Tibial nerve (tissue), 4 donors: ENCODE measurements around the gene LGALS14. TPM values are rescaled to one million over a fixed set of nuclear protein-coding genes. Genes with fewer than 3 reads are reported as not detected.

Experiments used
- DNase-seq, 2 donors: peaks; one replicate each; pipeline ENCODE4 v3.0.0-alpha.2; 2019; ENCODE audit warnings: low spot score in 2 of 2
- H3K27ac ChIP-seq, 4 donors: fragments of 200-600 bp; sonication (generic) in 3 of 4; one replicate each; pipeline ENCODE4 v1.5.1; 2017 to 2019; ENCODE audit warnings: mild to moderate bottlenecking in 1 of 4
- H3K27me3 ChIP-seq, 2 donors: fragments of 200-600 bp; sonication (generic) in 1 of 2; one replicate each; pipeline versions ENCODE4 v1.5.1 to v1.6.0; 2017 to 2019
- H3K36me3 ChIP-seq, 3 donors: fragments of 200-600 bp; sonication (generic); one replicate each; pipeline ENCODE4 v1.5.1; 2018 to 2019
- H3K4me1 ChIP-seq, 4 donors: fragments of 200-600 bp; sonication (generic) in 3 of 4; one replicate each; pipeline ENCODE4 v1.5.1; 2017 to 2019
- H3K4me3 ChIP-seq, 4 donors: fragments of 200-600 bp; sonication (generic) in 3 of 4; one replicate each; pipeline ENCODE4 v1.5.1; 2017 to 2019; ENCODE audit warnings: mild to moderate bottlenecking in 1 of 4, moderate library complexity in 1 of 4
- H3K9me3 ChIP-seq, 4 donors: fragments of 200-600 bp; sonication (generic) in 3 of 4; one replicate each; pipeline ENCODE4 v1.5.1; 2017 to 2019
- CTCF ChIP-seq, 5 experiments: fragments of 200-600 bp in 3 of 5; fragments of 450-650 bp in 2 of 5; sonication (generic) in 3 of 5; IDR thresholded peaks; one replicate each; pipeline ENCODE4 v1.5.1; 2016 to 2019; ENCODE audit warnings: antibody characterized with exemption in 5 of 5, mild to moderate bottlenecking in 3 of 5, moderate library complexity in 2 of 5
- EP300 ChIP-seq, 2 donors: sonication (generic); formaldehyde crosslinking; IDR thresholded peaks; one replicate each; pipeline ENCODE4 v1.6.1; 2017; ENCODE audit warnings: antibody characterized with exemption in 2 of 2, mild to moderate bottlenecking in 1 of 2
- POLR2A ChIP-seq, 2 donors: fragments of 450-650 bp; IDR thresholded peaks; one replicate each; pipeline ENCODE4 v1.6.1; 2017; ENCODE audit warnings: antibody characterized with exemption in 2 of 2, mild to moderate bottlenecking in 2 of 2, moderate library complexity in 2 of 2
- WGBS, 2 donors: methylation state at CpG; one replicate each; pipeline ENCODE4 v1.1.5; 2018; 5-methylcytosine and 5-hydroxymethylcytosine counted together
- small RNA-seq: library from RNA; depleted of rRNA; stranded (forward); fragments of <200 nt; gene quantifications from one replicate; pipeline ENCODE3, GENCODE V24; 2016
- total RNA-seq, 4 donors: library from RNA; depleted of rRNA; stranded (reverse); fragments of >200 nt; gene quantifications; one replicate each; pipeline ENCODE4 v1.1.0, GENCODE V29; 2016

LGALS14 gene
- total RNA-seq, 4 donors from 2014 or later, result not detected

- Histone ChIP-seq H3K4me3 (no peak overlapping the region), H3K27me3 (peaks cover 0 to 8% of the 10 kb centered on the region in 2 donors), H3K27ac (no peak overlapping the region), H3K9me3 (no peaks in the 10 kb centered on the region), H3K4me1 (no peaks in the 10 kb centered on the region), H3K36me3 (no peaks in the 10 kb centered on the region)
- no peak for TF ChIP-seq POLR2A (IDR thresholded peaks at IDR 0.05)
- no peak for TF ChIP-seq CTCF (IDR thresholded peaks at IDR 0.05)
- no peak for TF ChIP-seq EP300 (IDR thresholded peaks at IDR 0.05)
- WGBS, 2 donors, result 64 to 68% methylated on average over 3 of the region's 3 CpGs
- no peak for DNase-seq
Measured at GRCh38 chr19:39754971-39755370, 50.7 kb downstream of the LGALS14 start.

Small RNA genes within 50 kb of the gene (small RNA-seq; reads per million reads assigned to genes)
- gene RPS29P27, result not detected

Other genes starting within 250 kb of the LGALS14 start
- 10 to 100 TPM; 38.4 to 65.5 (median 55.4) TPM for gene TIMM50, start 223.6 kb upstream of the LGALS14 start, total RNA-seq
- not detected for gene DLL3, start 205.5 kb upstream of the LGALS14 start, total RNA-seq
- gene SELENOV, start 189.3 kb upstream of the LGALS14 start, total RNA-seq, result not detected
- gene EID2B, start 171.6 kb upstream of the LGALS14 start, total RNA-seq, result 10 to 100 TPM in 1 of 4 donors, 1 to 10 TPM in 3; 3.0 to 10.2 (median 7.0) TPM
- 10 to 100 TPM; 14.0 to 27.3 (median 23.4) TPM for gene EID2, start 164.3 kb upstream of the LGALS14 start, total RNA-seq
- not detected for gene LGALS13, start 102.0 kb upstream of the LGALS14 start, total RNA-seq
- not detected for gene LGALS16, start 48.6 kb upstream of the LGALS14 start, total RNA-seq
- not detected for gene CLC, start 33.5 kb downstream of the LGALS14 start, total RNA-seq
- gene LEUTX, start 74.4 kb downstream of the LGALS14 start, total RNA-seq, result not detected
- 10 to 100 TPM; 12.6 to 15.9 (median 13.1) TPM for gene DYRK1B, start 129.7 kb downstream of the LGALS14 start, total RNA-seq
- 100 to 1,000 TPM; 170 to 204 (median 177) TPM for gene FBL, start 141.9 kb downstream of the LGALS14 start, total RNA-seq
- 100 to 1,000 TPM in 1 of 4 donors, 10 to 100 TPM in 3; 17.4 to 122 (median 72.1) TPM for gene FCGBP, start 230.2 kb downstream of the LGALS14 start, total RNA-seq